Measurements from ENCODE around the gene GIMAP8.
"Not testable (repeated sequence)": the region's sequence is repeated elsewhere in the genome, so short reads cannot be mapped to it uniquely, and the experiment has no call there.

The GIMAP8 gene

DNA sequence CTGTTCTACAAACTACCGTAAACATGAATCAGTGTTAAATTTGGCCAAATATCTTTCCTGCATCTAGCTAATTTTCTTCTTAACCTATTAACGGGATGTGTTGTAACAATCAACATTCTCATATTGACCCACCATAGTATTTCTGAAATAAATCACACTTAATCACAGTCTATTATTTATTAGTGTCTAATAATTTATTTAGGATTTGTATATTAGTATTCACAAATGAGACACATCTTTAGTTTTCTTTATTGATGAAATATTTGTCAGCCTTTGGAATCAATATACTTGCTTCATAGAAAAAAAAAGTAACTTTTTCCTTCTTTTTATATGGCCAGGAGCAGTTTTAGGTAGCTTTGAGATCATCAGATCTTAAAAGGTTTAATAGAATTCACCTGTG lies 68.9 kb downstream of the GIMAP8 start:
- no peak for DNase-seq

- DNase-seq: no peak
Observed at GRCh38 chr7:150520145-150520544, 69.7 kb downstream of the GIMAP8 start.

- not testable (repeated sequence) for DNase-seq
Observed at GRCh38 chr7:150522931-150523330, 72.5 kb downstream of the GIMAP8 start.

DNA sequence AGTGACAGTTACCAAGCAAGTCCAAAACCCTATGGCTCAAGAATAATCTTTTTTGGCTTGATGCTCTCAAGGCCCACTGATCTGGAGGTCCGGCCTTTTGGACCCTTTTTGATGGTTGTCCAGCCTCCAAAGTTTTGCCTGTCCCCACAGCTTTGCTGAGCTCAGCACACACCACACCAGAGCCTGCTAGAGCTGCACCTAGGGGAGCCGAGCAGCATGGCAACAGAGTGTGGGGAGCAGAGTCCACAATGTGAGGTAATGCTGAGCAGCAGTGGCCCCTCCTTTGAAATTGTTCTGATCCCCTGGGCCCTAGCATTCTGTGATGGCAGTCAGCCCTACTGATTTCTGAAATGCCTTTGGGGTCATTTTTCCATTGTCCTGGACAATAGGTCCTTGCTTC lies 73.6 kb downstream of the GIMAP8 start:
- DNase-seq: no peak
